GM12864 (cell line): ENCODE data around the gene RHOD.

ENCODE experiments used
- DNase-seq: peaks from one replicate; pipeline ENCODE4 v3.0.0-alpha.2; 2011; ENCODE audit warnings: low read depth
- H3K4me3 ChIP-seq: 2 replicates; pipeline ENCODE4 v1.5.1; 2011; ENCODE audit warnings: mild to moderate bottlenecking, low read depth, low read length, control low read depth
- CTCF ChIP-seq: IDR thresholded peaks from 2 replicates; pipeline ENCODE4 v1.5.1; 2011; ENCODE audit warnings: low read depth, mild to moderate bottlenecking, moderate library complexity, low read length, control low read depth, inconsistent platforms; ENCODE audit errors: missing control alignments

RHOD gene

GRCh38 chr11:67056267-67057204, at the start of gene RHOD:
RHOD (plus strand) TSS chr11:67056847; CDS start chr11:67056903, 56 bp downstream.
- TF ChIP-seq CTCF = no peak
- H3K4me3 ChIP-seq = peak within 1 kb of the TSS; percentile 50
- DNase-seq = no peak

- H3K4me3 ChIP-seq = no peak overlapping the region
- DNase-seq = no peak
- TF ChIP-seq CTCF = no peak
Measured at GRCh38 chr11:67007126-67007525, 49.5 kb upstream of the RHOD start.

- H3K4me3 ChIP-seq = no peak overlapping the region
- no peak for TF ChIP-seq CTCF
- no peak for DNase-seq
Measured at GRCh38 chr11:67010296-67010905, 46.2 kb upstream of the RHOD start.

GRCh38 chr11:67013511-67014045, 43.1 kb upstream of the RHOD start:
- DNase-seq = no peak
- no peak overlapping the region for H3K4me3 ChIP-seq
- TF ChIP-seq CTCF = no peak

GRCh38 chr11:67014343-67014742, 42.3 kb upstream of the RHOD start:
- TF ChIP-seq CTCF = no peak
- DNase-seq = no peak

GRCh38 chr11:67015048-67015447, 41.6 kb upstream of the RHOD start:
- DNase-seq = no peak
- no peak overlapping the region for H3K4me3 ChIP-seq
- TF ChIP-seq CTCF = no peak

More at GRCh38 chr11:67014343-67014742, 42.3 kb upstream of the RHOD start:
- H3K4me3 ChIP-seq = no peak overlapping the region
